ENCODE data around the gene MTM1.

Gene MTM1

DNA sequence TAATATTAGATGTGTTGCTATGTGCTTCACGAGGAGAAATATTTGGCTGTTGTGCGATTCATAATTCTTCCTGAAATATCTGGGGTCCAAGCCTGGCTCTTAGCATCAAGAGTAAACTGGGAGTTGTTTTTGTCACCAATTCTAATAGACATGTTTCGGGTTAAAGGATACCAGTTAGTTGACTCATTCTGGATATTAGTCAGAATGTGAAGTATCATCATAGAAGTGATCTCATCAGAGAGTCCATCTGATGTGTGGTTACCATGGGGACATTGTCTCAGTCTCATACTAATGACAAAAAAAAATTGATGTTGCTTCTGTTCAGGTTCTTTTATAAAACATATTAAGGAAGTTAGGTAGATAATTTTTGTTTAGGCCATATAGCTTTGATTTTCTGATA lies 67.5 kb downstream of the MTM1 start:
- no peaks in the 10 kb centered on the region; the same call in 1 of the 2 replicates for H3K36me3 ChIP-seq (replicated peaks)
- H3K9me3 ChIP-seq: no peaks in the 10 kb centered on the region
- in situ Hi-C loops (cut with MboI; ENCODE audit: low sequenced_read_pairs): no loop called here
- H3K4me1 ChIP-seq: no peaks in the 10 kb centered on the region
- no peak overlapping the region for H3K4me3 ChIP-seq
- no peak for DNase-seq (ENCODE audit: low spot score in 2 of 2)
- no peaks in the 10 kb centered on the region for H3K27me3 ChIP-seq (ENCODE audit: low read depth)

DNA sequence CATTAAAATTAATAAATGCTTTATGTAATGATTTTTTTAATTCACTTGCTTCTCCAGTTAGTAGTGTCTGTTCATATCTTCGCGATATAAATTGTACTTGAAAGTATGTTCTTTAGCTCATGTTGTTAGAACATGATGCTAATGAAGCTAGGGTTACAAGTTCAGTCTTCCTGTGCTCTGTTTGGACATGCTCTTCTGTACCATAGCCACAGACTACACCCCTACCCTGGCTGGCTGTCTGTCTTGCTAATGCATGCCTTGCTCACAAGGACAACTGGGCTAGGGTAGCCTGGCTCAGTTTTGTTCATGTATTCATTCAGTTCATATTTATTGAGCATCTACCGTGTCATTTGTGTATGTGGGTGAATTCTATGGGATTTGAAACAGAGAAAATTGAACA lies 74.0 kb downstream of the MTM1 start:
- Histone ChIP-seq H3K9me3 (no peaks in the 10 kb centered on the region), H3K27me3 (ENCODE audit: low read depth) (no peaks in the 10 kb centered on the region), H3K4me1 (no peaks in the 10 kb centered on the region), H3K4me3 (no peak overlapping the region), H3K36me3 (replicated peaks) (no peaks in the 10 kb centered on the region)
- DNase-seq (ENCODE audit: low spot score in 2 of 2): no peak
- in situ Hi-C loops (cut with MboI; ENCODE audit: low sequenced_read_pairs): no loop called here

DNA sequence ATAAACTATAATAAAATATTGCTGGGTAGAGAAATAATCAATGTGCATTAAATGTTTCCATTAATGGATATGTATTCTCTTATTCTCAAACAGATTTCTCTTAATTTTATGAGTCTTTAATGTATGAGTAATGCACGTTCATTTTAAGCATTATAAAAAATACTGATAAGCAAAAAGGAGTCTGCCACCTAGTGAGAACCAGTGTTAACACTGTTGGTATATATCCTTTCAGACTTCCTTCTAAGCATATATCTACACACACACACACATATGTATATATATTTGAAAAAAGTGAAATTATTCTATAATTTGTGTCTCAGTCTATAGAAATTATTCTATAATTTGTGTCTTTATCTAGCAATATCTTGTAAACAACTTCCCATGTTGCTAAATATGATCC lies 74.8 kb downstream of the MTM1 start:
- Histone ChIP-seq H3K4me3 (no peak overlapping the region), H3K4me1 (no peaks in the 10 kb centered on the region), H3K9me3 (no peaks in the 10 kb centered on the region), H3K27me3 (ENCODE audit: low read depth) (no peaks in the 10 kb centered on the region), H3K36me3 (replicated peaks) (no peaks in the 10 kb centered on the region)
- in situ Hi-C loops (cut with MboI; ENCODE audit: low sequenced_read_pairs): no loop called here
- no peak for DNase-seq (ENCODE audit: low spot score in 2 of 2)

DNA sequence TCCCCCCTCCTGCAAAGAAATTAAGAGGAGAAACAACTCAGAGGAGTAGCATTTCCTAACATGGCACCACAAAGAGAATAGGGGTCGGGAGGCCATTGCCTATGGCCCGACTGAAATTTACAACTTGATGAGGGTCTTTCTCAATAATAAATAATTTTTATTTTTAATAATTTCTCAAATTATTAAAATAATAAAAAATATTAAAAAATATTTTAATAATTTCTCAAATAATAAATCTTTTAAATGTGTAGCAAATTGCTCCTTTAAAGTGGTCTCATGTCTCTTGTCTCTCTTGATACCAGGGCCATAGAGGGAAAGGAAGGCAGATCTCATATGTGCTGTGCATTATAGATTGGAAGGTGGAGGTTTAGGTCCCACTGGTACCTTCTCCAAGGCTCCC lies 75.5 kb downstream of the MTM1 start:
- DNase-seq (ENCODE audit: low spot score in 2 of 2): no peak
- Histone ChIP-seq H3K36me3 (replicated peaks) (no peaks in the 10 kb centered on the region), H3K9me3 (no peaks in the 10 kb centered on the region), H3K27me3 (ENCODE audit: low read depth) (no peaks in the 10 kb centered on the region), H3K4me3 (no peak overlapping the region), H3K4me1 (no peaks in the 10 kb centered on the region)
- in situ Hi-C loops (cut with MboI; ENCODE audit: low sequenced_read_pairs): no loop called here

DNA sequence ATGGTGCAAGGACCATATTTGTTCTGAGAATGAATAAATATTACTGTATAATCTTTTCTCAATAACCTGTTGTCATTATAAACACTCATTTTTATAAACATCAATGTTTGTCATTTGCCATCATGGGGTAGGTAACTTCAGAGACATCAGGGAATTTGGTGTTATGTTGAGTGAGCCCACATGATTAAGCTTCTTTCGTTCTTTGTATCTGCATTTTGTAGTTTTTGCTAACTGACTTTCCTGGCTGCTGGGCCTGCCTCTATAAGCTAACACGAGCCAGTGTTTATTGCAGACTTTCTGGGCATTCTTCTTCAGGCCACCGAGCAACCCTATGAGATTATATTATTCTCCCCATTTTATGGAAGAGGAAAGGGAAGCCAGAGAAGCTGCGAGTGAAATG lies 76.0 kb downstream of the MTM1 start:
- Histone ChIP-seq H3K4me1 (no peaks in the 10 kb centered on the region), H3K36me3 (replicated peaks) (no peaks in the 10 kb centered on the region), H3K4me3 (no peak overlapping the region), H3K27me3 (ENCODE audit: low read depth) (no peaks in the 10 kb centered on the region), H3K9me3 (no peaks in the 10 kb centered on the region)
- in situ Hi-C loops (cut with MboI; ENCODE audit: low sequenced_read_pairs): no loop called here
- no peak for DNase-seq (ENCODE audit: low spot score in 2 of 2)

DNA sequence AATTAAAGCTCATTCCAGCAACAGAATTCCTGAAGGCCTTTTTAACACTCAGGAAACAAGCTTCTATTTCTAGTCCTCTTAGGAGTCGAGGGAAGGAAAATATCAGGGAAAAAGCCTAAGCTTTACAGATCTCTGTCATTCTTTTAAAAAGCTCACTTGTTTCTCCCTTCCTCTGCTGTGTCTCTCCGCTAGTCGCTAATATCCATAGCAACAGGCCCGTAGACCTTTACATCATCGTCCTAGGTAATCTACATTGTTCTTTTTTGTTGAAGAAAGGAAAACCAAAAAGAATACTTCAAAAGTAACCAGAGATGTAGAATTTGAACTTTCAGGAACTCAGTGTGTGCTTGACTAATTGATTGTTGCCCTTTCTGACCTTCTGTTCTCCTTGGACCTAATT lies 78.9 kb downstream of the MTM1 start:
- H3K27me3 ChIP-seq (ENCODE audit: low read depth): no peaks in the 10 kb centered on the region
- no peaks in the 10 kb centered on the region for H3K9me3 ChIP-seq
- H3K4me3 ChIP-seq: no peak overlapping the region
- DNase-seq (ENCODE audit: low spot score in 2 of 2): no peak
- in situ Hi-C loops (cut with MboI; ENCODE audit: low sequenced_read_pairs): no loop called here
- no peaks in the 10 kb centered on the region for H3K36me3 ChIP-seq (replicated peaks)
- no peaks in the 10 kb centered on the region for H3K4me1 ChIP-seq

DNA sequence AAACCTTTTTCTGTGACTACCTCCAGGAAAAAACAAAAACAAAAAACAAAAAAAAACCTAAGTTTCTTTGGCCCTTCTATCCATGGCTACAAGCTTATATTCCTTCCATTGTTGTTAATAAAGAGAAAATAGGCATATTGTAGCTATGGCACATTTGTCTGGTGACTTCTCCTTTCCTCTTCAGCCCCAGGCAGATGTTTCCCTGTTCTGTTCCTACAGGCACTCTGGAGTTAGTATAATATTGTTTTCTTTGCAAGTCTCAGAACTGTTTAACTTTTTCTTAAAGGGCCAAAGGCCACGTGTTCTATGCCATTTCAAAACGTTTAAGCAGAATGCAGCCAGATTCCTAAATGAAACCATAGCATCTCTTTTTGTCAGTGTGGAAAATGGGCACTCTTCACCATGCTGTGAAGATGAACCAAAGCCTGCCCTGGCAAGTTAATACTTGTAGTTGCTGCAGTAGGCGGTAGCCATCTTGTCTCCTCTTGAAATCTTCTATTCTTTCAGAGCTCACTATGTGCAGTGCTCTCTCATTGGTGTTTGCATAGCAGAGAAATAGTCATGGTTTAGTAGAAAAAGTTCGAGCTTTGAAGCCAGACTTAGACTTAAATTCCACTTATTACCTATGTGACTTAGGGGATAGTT lies 80.0 kb downstream of the MTM1 start:
- in situ Hi-C loops (cut with MboI; ENCODE audit: low sequenced_read_pairs): no loop called here
- no peaks in the 10 kb centered on the region for H3K27me3 ChIP-seq (ENCODE audit: low read depth)

DNA sequence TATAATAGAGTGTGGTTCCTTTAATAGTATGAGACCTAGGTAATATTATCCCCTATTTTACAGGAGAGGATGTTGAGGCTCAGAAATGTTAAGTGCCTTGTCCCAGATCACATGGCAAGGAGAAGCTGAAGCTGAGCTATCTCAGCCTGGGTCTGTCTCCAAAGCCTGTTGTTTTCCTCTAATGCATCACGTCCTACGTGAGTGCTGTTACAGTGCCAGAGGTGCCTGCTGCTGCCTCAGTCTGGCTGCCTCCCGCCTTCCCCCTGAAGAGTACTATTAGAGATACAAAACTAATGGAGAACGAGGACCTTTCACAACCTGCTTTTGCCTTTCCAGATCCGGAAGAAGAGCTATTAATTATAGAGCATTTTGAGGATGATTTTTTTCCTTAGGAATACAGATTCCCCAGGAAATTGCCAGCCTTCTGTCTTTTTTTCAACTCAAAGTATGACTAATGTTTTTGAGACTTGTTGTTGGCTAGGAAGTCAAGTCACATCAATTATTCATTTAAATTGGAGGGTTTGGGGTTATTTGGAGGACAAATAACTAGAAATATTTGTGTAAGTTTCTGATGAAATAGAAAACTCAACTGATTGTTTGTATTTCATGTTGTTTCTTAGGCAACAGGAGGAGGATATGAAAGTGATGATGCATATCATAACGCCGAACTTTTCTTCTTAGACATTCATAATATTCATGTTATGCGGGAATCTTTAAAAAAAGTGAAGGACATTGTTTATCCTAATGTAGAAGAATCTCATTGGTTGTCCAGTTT lies 80.9 kb downstream of the MTM1 start:
- DNase-seq (ENCODE audit: low spot score in 2 of 2): no peak
- H3K36me3 ChIP-seq (replicated peaks): no peaks in the 10 kb centered on the region
- in situ Hi-C loops (cut with MboI; ENCODE audit: low sequenced_read_pairs): no loop called here

More for the DNA sequence above, 80.0 kb downstream of the MTM1 start:
- no peak for DNase-seq (ENCODE audit: low spot score in 2 of 2)
- H3K4me3 ChIP-seq: no peak overlapping the region
- H3K4me1 ChIP-seq: no peaks in the 10 kb centered on the region
- H3K36me3 ChIP-seq (replicated peaks): no peaks in the 10 kb centered on the region
- H3K9me3 ChIP-seq: no peaks in the 10 kb centered on the region

DNA sequence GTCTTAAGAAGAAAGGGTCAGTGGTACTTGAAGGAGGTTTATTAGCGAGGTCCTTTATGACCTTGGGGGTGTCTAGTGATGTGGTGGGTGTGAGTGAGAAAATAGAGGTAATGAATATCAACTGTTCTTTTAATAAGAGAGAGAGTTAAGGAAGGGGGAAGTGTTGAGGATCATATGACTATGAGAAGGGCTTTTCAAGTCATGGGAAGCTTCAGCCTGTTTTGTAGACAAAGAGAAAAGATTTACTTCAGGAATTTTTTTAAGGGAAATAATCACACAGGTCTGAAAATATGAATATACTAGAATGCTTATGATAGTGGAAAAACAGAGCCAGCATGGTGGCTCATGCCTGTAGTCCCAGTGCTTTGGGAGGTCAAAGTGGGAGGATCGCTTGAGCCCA lies 83.5 kb downstream of the MTM1 start:
- in situ Hi-C loops (cut with MboI; ENCODE audit: low sequenced_read_pairs): no loop called here
- no peaks in the 10 kb centered on the region for H3K27me3 ChIP-seq (ENCODE audit: low read depth)
- H3K4me1 ChIP-seq: no peaks in the 10 kb centered on the region
- no peak for DNase-seq (ENCODE audit: low spot score in 2 of 2)
- no peaks in the 10 kb centered on the region for H3K36me3 ChIP-seq (replicated peaks)
- H3K4me3 ChIP-seq: no peak overlapping the region
- no peaks in the 10 kb centered on the region for H3K9me3 ChIP-seq

More for the DNA sequence above, 80.9 kb downstream of the MTM1 start:
- no peaks in the 10 kb centered on the region for H3K4me1 ChIP-seq
- no peaks in the 10 kb centered on the region for H3K9me3 ChIP-seq
- no peaks in the 10 kb centered on the region for H3K27me3 ChIP-seq (ENCODE audit: low read depth)
- no peak overlapping the region for H3K4me3 ChIP-seq

DNA sequence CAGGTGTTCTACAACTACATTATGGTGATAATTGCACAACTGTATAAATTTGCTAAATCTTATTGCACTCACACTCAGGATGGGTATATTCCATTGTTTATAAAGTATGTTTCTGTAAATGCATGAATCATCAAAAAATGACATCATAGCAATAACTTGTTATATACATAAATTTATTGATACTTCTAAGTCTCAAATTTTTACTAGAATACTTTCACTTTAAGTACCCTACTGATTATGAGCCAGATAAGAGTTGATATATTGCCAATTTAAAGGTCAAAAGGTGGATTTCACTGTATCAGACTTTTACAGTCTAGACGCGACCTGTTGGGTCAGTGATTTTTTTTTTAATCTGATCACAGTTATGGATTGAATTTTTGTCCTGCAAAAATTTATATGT lies 87.4 kb downstream of the MTM1 start:
- no peaks in the 10 kb centered on the region for H3K4me1 ChIP-seq
- in situ Hi-C loops (cut with MboI; ENCODE audit: low sequenced_read_pairs): no loop called here
- DNase-seq (ENCODE audit: low spot score in 2 of 2): no peak

DNA sequence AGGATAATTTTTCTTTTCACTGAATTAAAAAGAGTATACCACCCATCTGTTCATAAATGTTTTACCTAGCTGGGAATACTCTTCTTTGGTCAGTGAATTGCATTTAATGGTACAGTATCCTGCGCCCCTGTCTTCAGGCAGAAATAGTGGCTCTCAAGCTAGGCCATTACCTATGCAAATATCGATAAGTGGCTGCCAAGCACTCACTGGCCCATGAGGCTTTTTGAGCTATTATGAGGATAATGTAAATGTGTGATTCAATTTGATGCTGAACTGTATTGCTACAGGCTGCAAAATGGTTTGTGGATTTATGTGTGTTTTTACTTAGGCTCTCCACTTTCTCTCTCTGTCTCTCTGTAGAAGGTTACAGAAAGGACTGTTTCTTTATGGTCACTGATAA lies 94.7 kb downstream of the MTM1 start:
- in situ Hi-C loops (cut with MboI; ENCODE audit: low sequenced_read_pairs): no loop called here
- no peak for DNase-seq (ENCODE audit: low spot score in 2 of 2)
- Histone ChIP-seq H3K9me3 (no peaks in the 10 kb centered on the region), H3K36me3 (replicated peaks) (no peaks in the 10 kb centered on the region), H3K4me1 (peaks cover 6% of the 10 kb centered on the region), H3K27me3 (ENCODE audit: low read depth) (no peaks in the 10 kb centered on the region), H3K4me3 (no peak overlapping the region)

More for the DNA sequence above, 87.4 kb downstream of the MTM1 start:
- H3K4me3 ChIP-seq: no peak overlapping the region
- no peaks in the 10 kb centered on the region for H3K36me3 ChIP-seq (replicated peaks)
- H3K9me3 ChIP-seq: no peaks in the 10 kb centered on the region
- no peaks in the 10 kb centered on the region for H3K27me3 ChIP-seq (ENCODE audit: low read depth)

DNA sequence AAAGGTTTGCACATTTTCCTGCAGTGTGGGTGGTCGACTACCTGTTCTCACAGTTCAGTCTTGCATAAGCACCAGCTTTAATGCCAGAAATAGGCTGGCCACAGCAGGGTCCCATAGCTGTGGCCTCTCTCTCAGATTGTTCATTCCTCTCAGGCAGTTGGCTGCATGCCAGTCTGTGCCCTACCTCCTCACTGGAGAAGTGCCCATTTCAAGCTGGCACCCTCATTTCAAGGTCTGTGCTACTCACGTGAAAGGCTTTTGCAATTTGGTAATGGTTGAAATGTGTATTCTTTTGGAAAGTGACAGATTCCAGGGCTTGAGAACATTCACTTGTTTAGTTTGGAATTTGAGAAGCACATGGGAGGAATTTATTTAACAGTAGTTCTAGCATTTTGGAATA lies 95.9 kb downstream of the MTM1 start:
- Histone ChIP-seq H3K4me1 (peaks cover 6% of the 10 kb centered on the region), H3K27me3 (ENCODE audit: low read depth) (no peaks in the 10 kb centered on the region), H3K4me3 (no peak overlapping the region), H3K9me3 (no peaks in the 10 kb centered on the region), H3K36me3 (replicated peaks) (no peaks in the 10 kb centered on the region)
- in situ Hi-C loops (cut with MboI; ENCODE audit: low sequenced_read_pairs): no loop called here
- no peak for DNase-seq (ENCODE audit: low spot score in 2 of 2)

DNA sequence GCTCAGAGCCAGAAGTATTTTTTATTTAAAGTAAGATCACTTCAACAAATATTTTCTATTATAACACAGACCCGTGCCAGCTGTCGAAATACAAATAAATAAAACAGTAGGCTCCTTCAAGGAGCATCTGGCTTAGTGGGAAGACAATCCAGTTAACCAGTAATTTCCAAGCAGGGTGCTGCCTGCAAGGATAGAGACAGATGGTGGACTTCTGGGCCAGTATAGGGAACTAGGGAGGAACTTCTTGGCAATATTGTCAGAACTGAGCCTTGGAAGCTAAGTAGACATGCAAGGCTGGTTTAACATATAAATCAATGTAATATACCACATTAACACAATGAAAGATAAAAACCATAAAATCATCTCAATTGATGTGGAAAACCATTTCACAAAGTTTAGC lies 107.8 kb downstream of the MTM1 start:
- no peaks in the 10 kb centered on the region for H3K9me3 ChIP-seq
- no peak overlapping the region for H3K4me3 ChIP-seq
- H3K36me3 ChIP-seq (replicated peaks): no peaks in the 10 kb centered on the region
- in situ Hi-C loops (cut with MboI; ENCODE audit: low sequenced_read_pairs): loop anchor here (25.0 kb wide), 1 partner anchor 714 kb away; no protein-coding TSS in a partner anchor
- H3K4me1 ChIP-seq: no peaks in the 10 kb centered on the region
- DNase-seq (ENCODE audit: low spot score in 2 of 2): peak in 1 of 2 experiments; percentile 6
- no peaks in the 10 kb centered on the region; the same call in 1 of the 2 replicates for H3K27me3 ChIP-seq (ENCODE audit: low read depth)

DNA sequence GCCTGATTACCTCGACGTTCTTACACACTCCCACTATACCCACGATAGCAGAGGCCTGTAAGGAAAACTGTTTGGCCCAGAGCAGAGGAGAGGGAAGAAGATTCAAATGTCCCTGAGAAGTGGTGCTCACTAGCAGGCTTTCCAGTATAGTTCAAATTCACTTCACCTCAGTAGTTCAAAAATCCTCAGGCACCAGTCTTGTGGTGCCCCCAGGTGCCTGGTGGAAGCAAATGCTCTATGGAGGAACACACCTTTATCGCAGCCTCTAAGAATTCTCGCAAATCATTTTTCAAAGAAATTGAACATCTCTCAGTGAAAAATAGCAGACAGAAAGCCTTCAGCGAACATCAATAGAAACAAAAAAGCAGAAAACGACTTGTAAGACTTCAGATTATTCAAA lies 112.6 kb downstream of the MTM1 start:
- DNase-seq (ENCODE audit: low spot score in 2 of 2): peak in 1 of 2 experiments; percentile 28
- Histone ChIP-seq H3K9me3 (no peaks in the 10 kb centered on the region), H3K4me3 (no peak overlapping the region), H3K27me3 (ENCODE audit: low read depth) (no peaks in the 10 kb centered on the region; the same call in 1 of the 2 replicates), H3K4me1 (no peaks in the 10 kb centered on the region), H3K36me3 (replicated peaks) (no peaks in the 10 kb centered on the region)
- in situ Hi-C loops (cut with MboI; ENCODE audit: low sequenced_read_pairs): loop anchor here (25.0 kb wide), 1 partner anchor 719 kb away; no protein-coding TSS in a partner anchor
